Endodermal cell (in vitro differentiated cells): ENCODE results near the gene KCNN3. TPM values are rescaled to one million over a fixed set of nuclear protein-coding genes. Genes with fewer than 3 reads are reported as not detected.

Source experiments
- DNase-seq: peaks from one replicate; pipeline ENCODE4 v3.0.0-alpha.2; 2017
- H3K27ac ChIP-seq: 2 replicates; pipeline ENCODE4 v1.5.1; 2013; ENCODE audit warnings: mild to moderate bottlenecking, low read depth, low read length, moderate library complexity
- H3K27me3 ChIP-seq: 2 replicates; pipeline ENCODE4 v1.6.1; 2013; ENCODE audit warnings: mild to moderate bottlenecking, low read length, moderate library complexity; ENCODE audit not compliant: insufficient read depth, control insufficient read depth, poor library complexity, severe bottlenecking
- H3K36me3 ChIP-seq: 2 replicates; pipeline ENCODE4 v1.7.0; 2013; ENCODE audit warnings: mild to moderate bottlenecking, low read length, moderate library complexity; ENCODE audit not compliant: control insufficient read depth, insufficient read depth
- H3K4me1 ChIP-seq: one replicate; pipeline ENCODE4 v1.7.0; 2013; ENCODE audit warnings: low read length; ENCODE audit not compliant: control insufficient read depth, insufficient read depth
- H3K4me3 ChIP-seq: 2 replicates; pipeline ENCODE4 v1.5.1; 2013; ENCODE audit warnings: mild to moderate bottlenecking, low read length, moderate library complexity
- H3K9ac ChIP-seq: 2 replicates; pipeline ENCODE4 v1.6.1; 2013; ENCODE audit warnings: mild to moderate bottlenecking, low read length, moderate library complexity; ENCODE audit not compliant: poor library complexity, severe bottlenecking; ENCODE audit errors: extremely low read depth
- H3K9me3 ChIP-seq: 2 replicates; pipeline ENCODE4 v1.6.1; 2013; ENCODE audit warnings: mild to moderate bottlenecking, low read length, moderate library complexity; ENCODE audit not compliant: control insufficient read depth
- H3K27ac Mint-ChIP-seq: 2 replicates; pipeline ENCODE4 v1.8.0; 2020; ENCODE audit warnings: mixed read lengths
- H3K27me3 Mint-ChIP-seq: 2 replicates; pipeline ENCODE4 v1.8.0; 2021; ENCODE audit warnings: mild to moderate bottlenecking, mixed read lengths; ENCODE audit not compliant: insufficient read depth
- H3K36me3 Mint-ChIP-seq: 2 replicates; pipeline ENCODE4 v1.8.0; 2020; ENCODE audit warnings: low read depth, mixed read lengths
- H3K4me1 Mint-ChIP-seq: 2 replicates; pipeline ENCODE4 v1.8.0; 2020; ENCODE audit warnings: mixed read lengths
- H3K4me3 Mint-ChIP-seq: 2 replicates; pipeline ENCODE4 v1.8.0; 2020; ENCODE audit warnings: mild to moderate bottlenecking, moderate library complexity, mixed read lengths
- H3K9me3 Mint-ChIP-seq: 2 replicates; pipeline ENCODE4 v1.8.0; 2020; ENCODE audit warnings: mild to moderate bottlenecking, mixed read lengths
- CTCF ChIP-seq: fragments of 200-600 bp; sonication (generic); conservative IDR thresholded peaks from 2 replicates; pipeline ENCODE4 v1.5.0; 2021; ENCODE audit warnings: antibody characterized with exemption, mild to moderate bottlenecking
- whole genome bisulfite sequencing, 2 experiments: methylation state at CpG; one replicate each; pipeline versions ENCODE4 v1.1.5 to v1.1.7; 2013; ENCODE audit warnings: missing lambda C conversion rate in 2 of 2, mixed read lengths in 1 of 2; ENCODE audit not compliant: insufficient coverage in 1 of 2, insufficient read length in 1 of 2; 5-methylcytosine and 5-hydroxymethylcytosine counted together
- total RNA-seq, 2 donors: library from RNA; stranded (reverse); fragmentation: NEBNext Ultra II Directional in 1 of 2; extraction: Animal tissue kit (Norgen Biotek cat#: 25700) in 1 of 2; gene quantifications; 2 replicates in 1 of 2; 3 replicates in 1 of 2; pipeline ENCODE4 v1.2.1, GENCODE V29; 2021

Gene KCNN3
- total RNA-seq, 2 donors from 2014 or later, result 0.57 to 0.75 TPM

DNA sequence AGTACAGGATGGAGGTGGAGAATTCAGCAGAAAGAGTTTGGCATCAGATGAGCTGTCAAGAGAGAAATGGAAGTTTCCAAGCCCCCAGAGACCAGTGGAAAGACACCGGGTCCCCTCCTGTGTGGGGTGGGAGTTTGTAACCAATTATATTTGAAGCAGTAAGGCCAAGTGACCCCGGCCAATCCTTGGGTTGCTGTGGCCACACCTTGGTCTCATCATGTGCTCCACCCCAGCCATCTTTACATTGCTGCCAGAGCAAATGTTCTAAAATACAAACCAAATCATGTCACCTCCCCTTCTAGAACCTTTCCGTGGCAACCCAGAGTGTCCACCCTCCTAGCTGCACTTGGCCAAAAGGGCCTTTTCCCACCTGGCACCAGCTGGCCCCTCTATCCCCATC is 86.1 kb downstream of the KCNN3 start:
- Histone ChIP-seq H3K27me3 (no peaks in the 10 kb centered on the region), H3K27ac (no peak overlapping the region), H3K36me3 (no peaks in the 10 kb centered on the region), H3K4me1 (peaks cover 4% of the 10 kb centered on the region), H3K9me3 (peaks cover under 1% of the 10 kb centered on the region), H3K4me3 (no peak overlapping the region), H3K9ac (no peak overlapping the region)
- H3K27ac Mint-ChIP-seq, result no peak overlapping the region
- no peaks in the 10 kb centered on the region for H3K27me3 Mint-ChIP-seq
- H3K4me3 Mint-ChIP-seq, result no peak overlapping the region
- no peaks in the 10 kb centered on the region for H3K36me3 Mint-ChIP-seq
- H3K4me1 Mint-ChIP-seq, result peaks cover 17% of the 10 kb centered on the region
- no peak for TF ChIP-seq CTCF
- 91 to 97% methylated on average over 3 of the region's 3 CpGs for WGBS, 2 experiments
- no peak for DNase-seq
- peaks cover under 1% of the 10 kb centered on the region for H3K9me3 Mint-ChIP-seq

DNA sequence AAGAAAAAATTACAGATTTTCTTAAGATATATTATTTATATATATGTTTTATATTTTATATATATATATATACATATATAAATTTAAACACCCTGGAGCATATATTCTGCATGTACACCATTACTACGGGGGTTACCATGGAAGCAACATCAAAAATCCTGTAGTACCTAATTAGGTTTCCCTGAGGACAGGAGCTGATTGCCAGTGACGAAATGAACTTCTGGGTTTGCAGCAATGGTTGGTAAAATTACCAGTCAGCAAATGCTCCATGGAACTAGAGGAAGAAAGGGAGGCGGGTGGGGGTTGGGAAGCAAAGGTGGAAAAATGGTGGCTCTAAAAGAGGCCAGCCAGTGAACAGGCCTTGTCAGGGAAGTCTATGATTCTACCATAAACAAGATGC is 89.5 kb downstream of the KCNN3 start:
- Histone ChIP-seq H3K27me3 (no peaks in the 10 kb centered on the region), H3K27ac (no peak overlapping the region), H3K36me3 (no peaks in the 10 kb centered on the region), H3K4me3 (no peak overlapping the region), H3K9ac (no peak overlapping the region), H3K9me3 (peaks cover 4% of the 10 kb centered on the region), H3K4me1 (peaks cover 4% of the 10 kb centered on the region)
- TF ChIP-seq CTCF, result no peak
- Mint-ChIP-seq H3K27ac (no peak overlapping the region), H3K4me3 (no peak overlapping the region), H3K27me3 (no peaks in the 10 kb centered on the region), H3K36me3 (no peaks in the 10 kb centered on the region), H3K9me3 (peaks cover 5% of the 10 kb centered on the region), H3K4me1 (peaks cover 14% of the 10 kb centered on the region)
- no peak for DNase-seq
- WGBS, 2 experiments, result 86 to 91% methylated on average over 2 to 3 of the region's 3 CpGs

GRCh38 chr1:154779551-154780189 is 90.4 kb downstream of the KCNN3 start:
- Histone ChIP-seq H3K9ac (no peak overlapping the region), H3K27me3 (no peaks in the 10 kb centered on the region), H3K27ac (no peak overlapping the region), H3K9me3 (peaks cover 4% of the 10 kb centered on the region), H3K36me3 (no peaks in the 10 kb centered on the region), H3K4me1 (peaks cover 3% of the 10 kb centered on the region), H3K4me3 (no peak overlapping the region)
- Mint-ChIP-seq H3K27me3 (no peaks in the 10 kb centered on the region), H3K4me3 (no peak overlapping the region), H3K27ac (no peak overlapping the region), H3K4me1 (peaks cover 9% of the 10 kb centered on the region), H3K9me3 (peaks cover 5% of the 10 kb centered on the region), H3K36me3 (no peaks in the 10 kb centered on the region)
- 88 to 90% methylated on average over 7 to 9 of the region's 9 CpGs for WGBS, 2 experiments
- DNase-seq, result no peak
- no peak for TF ChIP-seq CTCF
